Measurements from ENCODE around the gene NUDCD3. TPM values are rescaled to one million over a fixed set of nuclear protein-coding genes. Genes with fewer than 3 reads are reported as not detected.
A peak's percentile ranks its signal among the peaks of the same experiment; 100 is the strongest.

Gene NUDCD3
- total RNA-seq, 1 donor from 2014 or later = 107 TPM

DNA sequence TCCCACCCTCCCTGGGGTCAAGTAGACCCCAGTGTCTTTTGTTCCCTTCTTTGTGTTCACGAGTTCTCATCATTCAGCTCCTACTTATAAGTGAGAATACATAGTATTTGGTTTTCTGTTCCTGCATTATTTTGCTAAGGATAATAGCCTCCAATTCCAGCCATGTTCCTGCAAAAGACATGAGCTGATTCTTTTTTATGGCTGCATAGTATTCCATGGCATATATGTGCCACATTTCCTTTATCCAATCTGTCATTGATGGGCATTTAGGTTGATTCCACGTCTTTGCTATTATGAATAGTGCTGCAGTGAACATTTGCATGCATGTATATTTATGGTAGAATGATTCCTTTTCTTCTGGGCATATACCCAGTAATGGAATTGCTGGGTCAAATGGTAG is 136.8 kb downstream of the NUDCD3 start:
- H3K36me3 ChIP-seq = no peaks in the 10 kb centered on the region

DNA sequence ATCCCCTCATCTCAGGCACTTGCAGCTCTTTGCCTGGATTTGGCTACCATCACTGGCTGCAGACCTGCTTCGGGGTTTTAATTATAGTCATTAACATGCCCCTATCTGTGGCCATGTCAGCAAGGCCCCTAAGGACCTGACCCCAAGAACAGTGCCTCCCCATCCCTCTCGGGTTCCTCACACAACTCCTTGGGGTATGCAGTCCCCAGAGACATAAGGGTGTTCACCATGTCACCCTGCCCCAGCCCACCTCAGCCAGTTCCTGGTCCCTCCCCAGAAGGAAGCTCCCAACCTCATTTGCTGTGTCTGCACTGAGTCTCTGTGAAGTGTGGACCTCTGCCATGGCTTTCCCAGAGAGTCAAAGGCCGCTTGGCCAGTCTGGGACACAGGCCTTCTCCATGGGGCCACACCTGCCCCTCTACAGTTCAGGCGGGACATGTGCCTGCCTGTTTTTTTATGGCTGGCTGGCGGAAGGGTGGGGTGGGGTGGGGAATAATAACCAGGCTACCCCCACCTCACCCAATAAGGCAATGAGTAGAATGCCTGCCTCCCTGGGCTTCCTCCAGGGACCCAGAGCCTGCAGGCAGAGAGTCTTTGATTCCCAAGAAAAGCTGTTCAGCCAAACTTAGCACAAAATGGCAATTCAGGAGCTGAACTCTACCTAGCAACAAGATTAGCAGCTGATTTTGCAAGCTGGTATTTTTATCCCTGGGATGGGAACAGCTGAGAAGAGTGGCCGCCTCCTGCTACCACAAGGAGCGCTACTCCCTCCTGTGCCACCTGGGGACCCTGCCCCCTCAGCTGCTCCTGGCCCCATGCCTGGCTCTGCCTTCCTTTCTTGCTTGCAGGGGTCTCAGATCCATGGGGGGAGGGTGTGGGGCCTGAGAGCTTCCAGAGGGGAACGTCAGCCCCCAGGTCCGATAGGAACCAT is 141.3 kb downstream of the NUDCD3 start:
- Histone ChIP-seq H3K4me1 (peaks cover 24% of the 10 kb centered on the region), H3K27ac (replicated peaks) (no peak overlapping the region), H3K36me3 (no peaks in the 10 kb centered on the region), H3K27me3 (ENCODE audit: low read depth) (no peaks in the 10 kb centered on the region), H3K4me3 (no peak overlapping the region), H3K9me3 (replicated peaks) (peaks cover 8% of the 10 kb centered on the region)
- no peak for DNase-seq
- intact Hi-C loops (cut with micrococcal nuclease) = no loop called here
- TF ChIP-seq, protein P1, sequence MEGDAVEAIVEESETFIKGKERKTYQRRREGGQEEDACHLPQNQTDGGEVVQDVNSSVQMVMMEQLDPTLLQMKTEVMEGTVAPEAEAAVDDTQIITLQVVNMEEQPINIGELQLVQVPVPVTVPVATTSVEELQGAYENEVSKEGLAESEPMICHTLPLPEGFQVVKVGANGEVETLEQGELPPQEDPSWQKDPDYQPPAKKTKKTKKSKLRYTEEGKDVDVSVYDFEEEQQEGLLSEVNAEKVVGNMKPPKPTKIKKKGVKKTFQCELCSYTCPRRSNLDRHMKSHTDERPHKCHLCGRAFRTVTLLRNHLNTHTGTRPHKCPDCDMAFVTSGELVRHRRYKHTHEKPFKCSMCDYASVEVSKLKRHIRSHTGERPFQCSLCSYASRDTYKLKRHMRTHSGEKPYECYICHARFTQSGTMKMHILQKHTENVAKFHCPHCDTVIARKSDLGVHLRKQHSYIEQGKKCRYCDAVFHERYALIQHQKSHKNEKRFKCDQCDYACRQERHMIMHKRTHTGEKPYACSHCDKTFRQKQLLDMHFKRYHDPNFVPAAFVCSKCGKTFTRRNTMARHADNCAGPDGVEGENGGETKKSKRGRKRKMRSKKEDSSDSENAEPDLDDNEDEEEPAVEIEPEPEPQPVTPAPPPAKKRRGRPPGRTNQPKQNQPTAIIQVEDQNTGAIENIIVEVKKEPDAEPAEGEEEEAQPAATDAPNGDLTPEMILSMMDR (IDR thresholded peaks at IDR 0.05; ENCODE audit: borderline replicate concordance) = peak; percentile 15

More for the DNA sequence above, 136.8 kb downstream of the NUDCD3 start:
- DNase-seq = no peak
- TF ChIP-seq, protein P1 (IDR thresholded peaks at IDR 0.05; ENCODE audit: borderline replicate concordance) = no peak
- Histone ChIP-seq H3K9me3 (replicated peaks) (peaks cover 18% of the 10 kb centered on the region), H3K4me3 (no peak overlapping the region), H3K27ac (replicated peaks) (no peak overlapping the region), H3K27me3 (ENCODE audit: low read depth) (no peaks in the 10 kb centered on the region), H3K4me1 (peaks cover 10% of the 10 kb centered on the region)
- intact Hi-C loops (cut with micrococcal nuclease) = no loop called here

DNA sequence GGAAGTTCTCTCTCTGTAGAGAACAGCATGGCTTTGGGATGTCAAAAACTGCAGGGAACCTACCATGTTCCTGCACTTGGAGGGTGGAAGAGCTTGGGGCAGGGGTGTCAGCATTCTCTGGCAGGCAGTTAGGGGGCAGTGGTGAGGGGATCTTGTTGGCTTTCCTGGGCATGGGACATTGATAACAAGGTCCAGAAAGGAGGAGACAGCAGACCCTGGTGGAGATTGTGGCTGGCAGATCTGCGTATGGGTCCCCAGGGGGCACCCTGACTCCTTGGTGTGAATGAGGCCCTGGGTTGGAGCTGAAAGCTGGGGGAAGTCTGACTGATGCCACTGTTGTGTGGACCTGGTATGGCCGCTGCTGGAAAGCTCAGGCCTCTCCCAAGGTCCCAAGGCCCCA is 142.2 kb downstream of the NUDCD3 start:
- H3K27ac ChIP-seq (replicated peaks) = no peak overlapping the region
- TF ChIP-seq, protein P1 (IDR thresholded peaks at IDR 0.05; ENCODE audit: borderline replicate concordance) = peak; percentile 9
- H3K4me3 ChIP-seq = no peak overlapping the region
- H3K9me3 ChIP-seq (replicated peaks) = peaks cover under 1% of the 10 kb centered on the region
- peaks cover 24% of the 10 kb centered on the region for H3K4me1 ChIP-seq
- no peak for DNase-seq
- intact Hi-C loops (cut with micrococcal nuclease) = no loop called here
- H3K27me3 ChIP-seq (ENCODE audit: low read depth) = no peaks in the 10 kb centered on the region
- no peaks in the 10 kb centered on the region for H3K36me3 ChIP-seq

- intact Hi-C loops (cut with micrococcal nuclease) = no loop called here
- peak; percentile 68 for DNase-seq
- TF ChIP-seq, protein P1 (IDR thresholded peaks at IDR 0.05; ENCODE audit: borderline replicate concordance) = no peak
- Histone ChIP-seq H3K4me3 (no peak overlapping the region), H3K4me1 (peaks cover 24% of the 10 kb centered on the region), H3K9me3 (replicated peaks) (peaks cover 6% of the 10 kb centered on the region), H3K27ac (replicated peaks) (peak overlapping the region; percentile 53), H3K27me3 (ENCODE audit: low read depth) (no peaks in the 10 kb centered on the region), H3K36me3 (no peaks in the 10 kb centered on the region)
These were observed 142.8 kb downstream of the NUDCD3 start for GRCh38 chr7:44347546-44348114.

- Histone ChIP-seq H3K4me3 (no peak overlapping the region), H3K27ac (replicated peaks) (no peak overlapping the region), H3K36me3 (no peaks in the 10 kb centered on the region), H3K27me3 (ENCODE audit: low read depth) (no peaks in the 10 kb centered on the region), H3K9me3 (replicated peaks) (peaks cover 6% of the 10 kb centered on the region), H3K4me1 (peaks cover 24% of the 10 kb centered on the region)
- TF ChIP-seq, protein P1 (IDR thresholded peaks at IDR 0.05; ENCODE audit: borderline replicate concordance) = no peak
- intact Hi-C loops (cut with micrococcal nuclease) = no loop called here
- no peak for DNase-seq
These were observed 144.4 kb downstream of the NUDCD3 start for GRCh38 chr7:44346063-44346462.

All from left ventricle myocardium inferior (tissue), 1 donor.